GM19023 (cell line): ENCODE measurements around the gene CORO2A.
"Not testable (repeated sequence)": the region's sequence is repeated elsewhere in the genome, so short reads cannot be mapped to it uniquely, and the experiment has no call there.

Source experiments
- ATAC-seq: cut with Tn5 transposase; IDR thresholded peaks from one replicate; pipeline ENCODE4 v1.9.1; 2021; ENCODE audit warnings: mild to moderate bottlenecking, moderate library complexity; ENCODE audit not compliant: unreplicated experiment

Gene CORO2A

DNA sequence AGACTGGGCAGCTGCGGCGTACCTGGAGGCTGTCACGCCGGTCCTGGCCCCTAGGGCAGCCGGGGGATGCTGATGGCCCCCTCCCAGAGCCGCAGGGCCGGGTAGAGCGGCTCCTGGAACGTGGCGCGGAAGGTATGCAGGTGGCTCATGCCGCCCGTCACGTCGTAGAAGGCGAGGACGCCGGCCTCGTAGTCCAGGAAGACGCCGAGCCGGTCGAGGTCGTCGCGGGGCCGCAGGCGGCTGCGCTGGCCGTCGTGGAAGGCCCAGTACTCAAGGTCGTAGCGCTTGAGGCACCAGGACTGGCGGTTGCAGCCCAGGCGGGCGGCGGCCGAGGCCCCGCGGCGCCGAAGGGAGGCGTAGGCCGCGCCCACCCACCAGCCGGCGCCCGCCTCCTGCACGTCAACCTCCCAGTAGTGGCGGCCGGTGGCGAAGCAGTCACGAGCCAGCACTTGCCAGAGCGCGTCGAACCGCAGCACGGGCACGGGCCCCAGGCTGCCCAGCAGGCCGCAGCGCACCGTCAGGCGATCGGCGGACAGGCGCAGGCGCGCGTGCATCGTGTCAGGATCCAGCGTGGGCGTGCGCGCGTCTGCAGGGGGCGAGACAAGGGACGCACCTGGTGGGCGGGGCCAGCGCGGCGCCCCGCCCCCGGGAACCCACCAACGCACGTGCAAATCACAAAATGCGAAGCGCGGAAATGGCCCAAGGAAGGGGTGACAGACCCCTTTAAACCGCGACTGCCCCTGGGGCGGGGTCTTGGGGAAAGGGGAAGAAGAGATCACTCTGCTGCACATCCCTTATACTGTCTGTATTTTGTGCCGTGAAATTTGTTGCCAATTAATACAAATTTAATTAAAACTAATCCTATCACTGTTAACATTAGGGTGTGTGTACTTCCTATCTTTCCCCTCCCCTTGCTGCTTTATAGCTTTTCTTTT is 104.8 kb downstream of the CORO2A start:
- no peak for ATAC-seq

DNA sequence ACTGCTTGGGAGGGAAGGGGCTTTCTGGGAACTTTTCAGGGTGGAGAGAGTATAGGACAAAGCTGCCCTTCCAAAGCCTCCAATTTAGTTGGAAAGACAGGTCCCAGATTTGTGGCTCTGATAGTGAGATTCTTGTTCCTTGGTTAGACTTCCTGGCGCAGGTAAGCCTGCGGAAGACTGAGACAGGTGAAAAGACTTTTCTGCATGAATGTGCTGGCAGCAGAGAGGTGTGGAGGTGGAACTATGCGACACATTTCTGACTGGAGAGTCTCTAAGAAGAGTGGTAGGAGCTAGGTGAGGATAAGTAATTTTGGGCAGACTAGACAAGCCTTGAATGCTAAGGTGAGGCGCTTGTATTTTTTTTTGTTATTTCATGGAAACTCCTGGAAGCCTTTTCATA is 106.0 kb downstream of the CORO2A start:
- ATAC-seq: no peak

DNA sequence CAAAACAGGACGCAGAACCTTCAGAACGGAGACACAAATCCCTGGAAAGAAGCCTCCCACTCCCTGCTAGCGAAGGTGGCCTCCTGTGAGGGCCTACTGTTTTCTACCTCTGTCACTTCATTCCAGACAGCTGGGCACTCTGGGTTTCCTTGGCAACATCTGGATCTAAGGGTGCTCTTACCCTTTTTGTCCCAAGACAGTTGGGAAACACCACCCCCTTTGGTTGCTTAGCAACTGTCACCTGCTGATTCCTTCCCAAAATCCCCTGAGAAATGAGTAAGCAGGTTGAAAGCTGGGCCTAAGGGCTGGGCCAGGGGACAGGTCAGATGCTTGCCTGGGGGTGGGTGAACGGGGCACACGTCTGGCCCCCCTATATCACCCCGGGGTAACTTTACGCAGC is 106.5 kb downstream of the CORO2A start:
- ATAC-seq: no peak

DNA sequence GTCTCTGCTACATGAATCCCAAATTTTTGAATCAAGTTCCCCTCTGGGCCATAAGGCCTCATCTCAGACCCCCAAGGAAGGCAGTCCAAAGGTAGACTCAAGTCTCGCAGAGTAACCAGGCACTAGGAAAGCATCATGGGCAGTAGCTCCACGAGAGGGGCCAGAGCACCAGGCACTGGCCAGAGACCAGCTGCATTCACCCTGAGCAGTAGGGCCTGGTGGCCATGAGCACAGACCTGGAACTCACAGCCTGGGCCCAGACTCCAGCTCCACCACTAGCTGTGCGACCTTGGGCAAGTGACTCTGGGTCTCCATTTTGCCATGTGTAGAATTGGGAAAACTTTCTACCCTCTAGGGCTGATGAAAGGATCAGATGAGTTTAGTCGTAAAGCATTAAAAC is 107.4 kb downstream of the CORO2A start:
- no peak for ATAC-seq

DNA sequence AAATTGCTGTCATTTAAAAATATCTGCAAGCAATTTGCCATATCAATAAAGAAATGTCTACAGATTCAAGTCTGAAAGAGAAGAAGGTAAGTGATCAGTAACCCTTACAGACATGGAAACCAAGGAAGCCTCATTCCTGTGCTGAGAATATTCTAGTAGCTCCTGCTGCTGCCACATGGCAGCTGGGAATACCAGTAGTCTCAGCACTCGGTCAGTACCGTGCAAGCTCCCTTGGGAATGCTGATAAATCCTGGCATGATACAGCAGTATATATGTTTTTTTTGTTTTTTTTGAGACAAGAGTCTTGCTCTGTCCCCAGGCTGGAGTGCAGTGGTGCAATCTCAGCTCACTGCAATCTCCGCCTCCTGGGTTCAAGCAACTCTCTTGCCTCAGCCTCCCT is 108.0 kb downstream of the CORO2A start:
- no peak for ATAC-seq

DNA sequence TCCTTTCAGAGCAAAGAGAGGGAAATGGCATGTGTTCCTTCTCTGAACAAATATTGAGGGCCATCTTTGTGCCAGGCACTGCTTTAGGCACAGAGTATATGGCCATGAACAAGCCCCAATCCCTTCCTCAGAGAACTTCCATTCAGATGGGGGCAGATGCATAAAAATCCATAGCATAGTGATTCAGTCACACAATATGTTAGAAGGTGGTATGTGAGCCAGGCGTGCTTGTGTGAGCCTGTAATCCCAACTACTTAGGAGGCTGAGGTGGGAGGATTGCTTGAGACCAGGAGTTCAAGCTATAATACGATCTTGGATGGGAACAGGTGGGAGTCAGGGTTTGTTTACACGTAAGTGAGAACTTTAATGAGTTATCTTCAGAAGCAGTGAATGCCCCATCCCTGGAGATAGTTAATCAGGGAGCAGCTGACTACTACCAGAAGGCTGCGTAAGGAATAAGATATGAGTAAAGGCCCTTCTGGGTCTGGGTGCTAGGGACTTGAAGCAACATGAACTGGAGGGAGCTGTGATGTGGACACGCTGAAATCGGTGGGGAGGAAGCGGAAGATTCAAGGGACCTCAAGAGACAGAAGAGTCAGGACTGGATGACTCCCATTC is 108.8 kb downstream of the CORO2A start:
- no peak for ATAC-seq

DNA sequence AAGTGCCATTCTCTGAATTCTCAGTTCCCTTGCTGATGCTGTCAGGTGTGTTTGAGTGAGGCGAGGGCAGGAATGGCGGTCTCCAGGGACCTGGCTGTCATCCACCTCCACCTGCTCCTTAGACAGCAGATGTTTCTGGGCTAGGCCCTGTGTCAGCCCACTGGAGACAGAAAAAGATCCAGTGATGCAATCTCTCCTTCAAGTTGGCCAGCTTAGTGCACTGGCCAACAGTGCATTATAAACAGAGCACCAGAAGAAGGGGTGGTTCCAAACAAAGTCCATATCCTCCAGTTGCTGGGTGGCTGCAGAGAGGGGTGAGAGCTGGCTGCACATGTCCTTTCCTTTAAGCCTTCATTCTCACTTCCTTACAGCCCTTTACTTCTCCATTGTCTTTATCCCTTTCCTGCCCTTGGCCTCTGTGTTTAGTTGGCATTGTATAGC is 109.4 kb downstream of the CORO2A start:
- no peak for ATAC-seq

DNA sequence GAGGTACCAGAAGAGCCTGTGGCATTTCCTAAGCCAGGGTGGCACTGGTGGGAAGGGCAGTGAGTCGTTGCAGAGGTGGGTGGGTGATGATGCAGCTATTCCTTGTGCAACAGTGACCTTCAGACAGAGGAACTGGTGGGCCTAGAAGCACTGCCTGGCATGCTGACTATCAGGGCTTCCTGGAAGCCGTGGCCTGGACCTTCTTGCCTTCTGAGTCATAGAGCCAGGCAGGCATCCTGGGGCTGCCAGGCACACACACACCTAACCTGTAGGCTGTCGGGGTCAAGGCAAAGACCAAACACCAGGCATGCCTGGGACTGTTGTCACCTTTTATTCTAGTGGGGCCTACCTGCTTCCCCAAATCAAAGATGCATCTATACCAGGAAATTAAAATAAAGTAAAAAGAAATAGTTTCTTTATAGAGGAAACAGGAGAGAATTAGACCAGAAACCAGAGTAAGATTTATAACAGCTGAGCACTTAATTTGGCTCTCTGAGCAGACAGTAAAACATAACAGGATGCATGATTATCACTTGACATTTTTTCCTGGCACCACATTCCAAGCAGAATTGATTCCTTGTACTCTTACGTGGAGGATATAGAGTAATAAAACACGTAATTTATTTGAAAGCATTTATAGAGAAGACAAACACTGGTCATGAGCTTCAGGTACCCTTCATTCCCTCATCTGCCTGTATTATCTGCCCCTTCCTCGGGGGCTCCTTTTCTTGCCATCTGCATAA is 110.8 kb downstream of the CORO2A start:
- ATAC-seq: no peak

DNA sequence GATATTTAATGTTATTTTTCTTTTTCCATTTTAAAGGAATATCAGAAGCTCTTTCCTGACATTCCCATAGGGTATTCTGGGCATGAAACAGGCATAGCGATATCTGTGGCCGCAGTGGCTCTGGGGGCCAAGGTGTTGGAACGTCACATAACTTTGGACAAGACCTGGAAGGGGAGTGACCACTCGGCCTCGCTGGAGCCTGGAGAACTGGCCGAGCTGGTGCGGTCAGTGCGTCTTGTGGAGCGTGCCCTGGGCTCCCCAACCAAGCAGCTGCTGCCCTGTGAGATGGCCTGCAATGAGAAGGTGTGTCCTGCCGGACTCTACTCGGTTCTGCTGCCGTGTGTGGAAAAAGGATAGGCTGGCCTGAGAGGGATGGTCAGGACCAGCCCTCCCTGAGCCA is 111.7 kb downstream of the CORO2A start:
- no peak for ATAC-seq

DNA sequence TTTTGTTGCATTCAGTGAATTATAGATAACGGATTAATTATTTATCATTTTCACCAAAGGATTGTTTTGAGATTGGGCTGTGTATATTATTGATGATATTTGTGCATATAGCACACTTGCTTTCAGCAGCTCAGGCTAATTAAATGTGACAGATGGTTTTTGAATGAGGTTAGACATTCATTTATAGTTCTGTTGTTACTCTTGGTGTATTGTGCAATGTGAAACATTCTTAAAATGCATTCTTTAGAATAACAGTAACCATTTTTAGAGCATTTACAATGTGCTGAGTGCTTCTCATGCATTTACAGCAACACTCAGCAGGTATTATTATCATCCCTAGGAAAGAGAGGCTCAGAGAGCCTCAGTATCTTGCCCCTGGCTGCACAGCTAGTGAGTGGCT is 112.1 kb downstream of the CORO2A start:
- no peak for ATAC-seq

DNA sequence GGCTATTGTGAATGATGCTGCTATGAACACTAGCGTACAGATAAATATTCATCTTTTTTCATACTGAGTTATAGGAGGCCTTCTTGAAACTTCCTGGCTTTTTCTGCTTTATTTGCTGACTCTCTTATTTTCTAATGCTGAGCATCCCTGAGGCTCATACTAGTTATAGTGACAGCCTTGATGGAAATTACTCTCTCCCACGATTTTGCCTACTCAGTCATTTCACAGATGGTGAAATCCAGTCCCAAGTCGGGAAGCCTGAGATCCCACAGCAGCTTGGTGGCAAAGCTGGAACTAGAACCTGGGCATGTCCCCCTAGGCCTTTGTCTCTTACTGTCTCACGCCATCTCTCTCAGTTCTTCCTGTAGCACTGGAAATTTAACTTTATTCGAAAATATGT is 113.5 kb downstream of the CORO2A start:
- no peak for ATAC-seq

DNA sequence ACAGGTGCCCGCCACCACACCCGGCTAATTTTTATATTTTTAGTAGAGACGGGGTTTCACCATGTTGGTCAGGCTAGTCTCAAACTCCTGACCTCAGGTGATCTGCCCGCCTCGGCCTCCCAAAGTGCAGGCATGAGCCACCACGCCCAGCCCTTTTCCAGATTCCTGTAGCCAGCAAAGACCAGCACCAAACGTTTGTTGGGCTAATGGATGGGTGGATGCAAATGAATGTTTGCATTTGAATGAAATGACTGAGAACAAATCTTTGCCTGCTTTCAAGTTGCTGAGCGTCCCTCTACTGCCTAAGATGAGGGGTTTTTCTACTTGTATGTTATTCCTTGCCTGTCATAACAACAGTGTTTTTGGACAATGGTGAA is 115.9 kb downstream of the CORO2A start:
- not testable (repeated sequence) for ATAC-seq

DNA sequence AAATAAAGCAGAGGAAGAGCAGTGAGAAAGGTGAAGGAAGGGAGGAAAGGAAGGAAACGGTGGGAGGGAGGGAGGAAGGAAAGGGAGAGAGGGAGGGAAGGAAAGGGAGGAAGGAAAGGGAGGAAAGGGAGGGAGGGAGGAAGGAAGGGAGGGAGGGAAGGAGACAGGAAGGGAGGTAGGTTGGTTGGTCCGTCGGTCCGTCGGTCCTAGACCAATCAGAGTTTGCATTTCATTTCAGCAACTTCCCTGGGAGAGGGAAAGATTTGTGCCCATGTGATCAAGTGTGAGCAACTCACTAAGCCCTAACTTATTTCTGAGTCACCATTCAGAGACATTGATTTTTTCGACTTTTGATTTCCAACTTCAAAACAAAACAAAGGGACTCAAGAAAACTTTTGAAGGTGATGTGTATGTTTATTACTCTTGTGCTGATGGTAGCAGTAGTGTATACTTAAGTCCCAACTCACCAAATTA is 117.1 kb downstream of the CORO2A start:
- no peak for ATAC-seq

DNA sequence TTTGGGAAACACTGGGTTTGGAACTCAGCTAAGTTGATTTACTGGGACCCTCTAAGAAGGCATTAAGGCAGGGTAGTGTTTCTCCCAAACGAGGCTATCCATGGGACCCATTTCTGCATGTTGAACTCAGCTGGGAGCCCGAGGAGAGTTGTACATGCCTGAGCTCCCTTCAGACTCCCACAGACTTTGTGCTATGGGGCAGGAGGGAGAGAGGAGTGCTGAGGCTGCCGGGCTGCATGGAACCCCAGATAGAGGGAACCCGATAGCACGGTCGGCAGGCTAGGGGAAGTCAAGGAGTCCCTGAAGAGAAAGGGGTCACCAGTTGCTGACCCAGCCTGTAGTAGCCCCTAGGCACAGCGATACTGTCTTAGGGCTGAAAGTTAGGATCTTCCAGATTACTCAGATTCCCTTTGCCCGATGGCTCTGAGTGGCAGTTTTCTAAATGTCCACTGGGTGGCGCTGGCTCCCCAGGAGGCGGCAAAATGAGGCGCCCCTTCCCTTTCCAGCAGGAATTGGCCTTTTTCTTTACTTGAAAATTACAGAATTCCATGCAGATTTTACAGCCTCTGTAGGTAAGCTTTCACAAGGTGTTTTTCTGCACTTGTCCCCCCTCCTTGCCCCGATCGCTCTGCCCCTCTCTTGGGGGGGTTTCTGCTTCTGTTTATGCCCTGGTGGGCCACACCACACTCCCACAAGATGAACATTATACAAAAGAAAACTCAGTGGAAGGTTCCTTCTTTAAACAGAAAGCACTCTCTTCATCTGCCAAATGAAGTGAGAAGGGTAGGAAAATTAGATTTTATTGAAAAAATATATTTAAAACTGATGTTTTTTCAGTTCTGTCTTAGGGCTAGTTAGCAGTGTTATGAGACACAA is 118.1 kb downstream of the CORO2A start:
- no peak for ATAC-seq

DNA sequence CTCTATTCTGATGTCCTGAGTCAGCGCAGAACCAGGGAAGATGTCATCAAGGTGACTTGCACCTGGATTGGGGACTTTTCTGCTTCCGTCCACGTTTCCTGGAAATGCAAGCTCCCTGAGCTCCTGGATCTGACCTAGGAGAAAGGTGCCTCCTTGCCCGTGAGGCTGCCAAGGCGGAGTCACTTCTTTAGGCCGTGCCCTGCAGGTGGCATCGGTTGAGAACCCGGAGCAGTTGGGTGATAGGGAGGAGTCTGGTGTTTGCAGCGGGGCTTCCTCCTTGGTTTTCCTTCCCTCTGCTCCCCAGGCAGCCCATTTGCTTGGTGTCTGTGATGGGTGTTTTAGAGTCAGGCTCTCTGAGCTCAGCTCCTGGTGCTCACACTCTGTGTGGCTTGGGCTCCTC is 120.7 kb downstream of the CORO2A start:
- no peak for ATAC-seq
